Spleen (tissue), 7 donors: ENCODE data around the gene CSK.

Experiments
- CTCF ChIP-seq, 11 experiments: fragments of 200-600 bp in 7 of 11; fragments of 450-650 bp in 4 of 11; sonication (generic) in 4 of 11; IDR thresholded peaks in 8 of 11; conservative IDR thresholded peaks in 3 of 11; 1 replicate in 7 of 11; 2 replicates in 4 of 11; pipeline versions ENCODE4 v1.4.0 to v1.8.0; 2016 to 2021; ENCODE audit warnings: antibody characterized with exemption in 11 of 11, inconsistent platforms in 4 of 11, mild to moderate bottlenecking in 1 of 11
- POLR2A ChIP-seq, 3 donors: fragments of 450-650 bp; IDR thresholded peaks; one replicate each; pipeline ENCODE4 v1.5.1; 2017; ENCODE audit warnings: antibody characterized with exemption in 3 of 3, mild to moderate bottlenecking in 1 of 3
- donor health status: DM: no; HTN: no; CAD: no; lungs with moderate emphysema.
- donor health status: DM: no; HTN: no; CAD: no.
- donor health status: DM: no; HTN: no; CAD: no.

- no peak for TF ChIP-seq CTCF (IDR thresholded peaks at IDR 0.05 in 8 of 11, conservative IDR thresholded peaks at IDR 0.05 in 3 of 11)
- no peak for TF ChIP-seq POLR2A (IDR thresholded peaks at IDR 0.05)
These were observed 44.5 kb downstream of the CSK start, which contains the start of gene CPLX3 for GRCh38 chr15:74826364-74826819.
